ENCODE data around the gene KPRP.

Gene KPRP

GRCh38 chr1:152770411-152770810, 12.6 kb downstream of the KPRP start:
- DNase-seq (ENCODE audit: low read depth in 2 of 3, low spot score in 1 of 3): no peak

GRCh38 chr1:152774875-152775274, 17.1 kb downstream of the KPRP start, which contains the start of gene LCE1F:
LCE1F (plus strand) TSS chr1:152775140; CDS start chr1:152776372, 1,232 bp downstream.
- DNase-seq (ENCODE audit: low read depth in 2 of 3, low spot score in 1 of 3): no peak

- DNase-seq (ENCODE audit: low read depth in 2 of 3, low spot score in 1 of 3): no peak
Observed at GRCh38 chr1:152776361-152776760, 18.5 kb downstream of the KPRP start.

GRCh38 chr1:152777510-152778137, 19.8 kb downstream of the KPRP start:
- no peak for DNase-seq (ENCODE audit: low read depth in 2 of 3, low spot score in 1 of 3)

GRCh38 chr1:152783095-152783494, 25.3 kb downstream of the KPRP start:
- no peak for DNase-seq (ENCODE audit: low read depth in 2 of 3, low spot score in 1 of 3)

GRCh38 chr1:152786077-152786476, 28.3 kb downstream of the KPRP start, which contains the start of gene LCE1E:
LCE1E (plus strand) TSS chr1:152786257; CDS start chr1:152787300, 1,043 bp downstream.
- no peak for DNase-seq (ENCODE audit: low read depth in 2 of 3, low spot score in 1 of 3)

GRCh38 chr1:152795686-152796085, 37.9 kb downstream of the KPRP start:
- DNase-seq (ENCODE audit: low read depth in 2 of 3, low spot score in 1 of 3): no peak

GRCh38 chr1:152796421-152796820, 38.6 kb downstream of the KPRP start, which contains the start of gene LCE1D:
LCE1D (plus strand) TSS chr1:152796721; CDS start chr1:152797795, 1,074 bp downstream.
- DNase-seq (ENCODE audit: low read depth in 2 of 3, low spot score in 1 of 3): no peak

- DNase-seq (ENCODE audit: low read depth in 2 of 3, low spot score in 1 of 3): no peak
Observed at GRCh38 chr1:152801333-152801732, 43.5 kb downstream of the KPRP start.

GRCh38 chr1:152806576-152806975, 48.8 kb downstream of the KPRP start, which contains the start of gene LCE1C:
LCE1C (minus strand) TSS chr1:152806651; CDS start chr1:152805478, 1,173 bp downstream.
- DNase-seq (ENCODE audit: low read depth in 2 of 3, low spot score in 1 of 3): no peak

GRCh38 chr1:152811050-152811449, 53.2 kb downstream of the KPRP start:
- no peak for DNase-seq (ENCODE audit: low read depth in 2 of 3, low spot score in 1 of 3)
